Vagina (tissue), 2 donors: Measurements from ENCODE around the gene ZNF282.

Experiments used
- POLR2A ChIP-seq, 2 donors: fragments of 450-650 bp; IDR thresholded peaks; one replicate each; pipeline ENCODE4 v1.6.1; 2017; ENCODE audit warnings: antibody characterized with exemption in 2 of 2, mild to moderate bottlenecking in 2 of 2, moderate library complexity in 2 of 2
- POLR2AphosphoS5 ChIP-seq, 2 donors: sonication (generic); formaldehyde crosslinking; IDR thresholded peaks; one replicate each; pipeline ENCODE4 v1.9.0; 2017; ENCODE audit warnings: antibody characterized with exemption in 2 of 2, mild to moderate bottlenecking in 2 of 2, low read depth in 1 of 2; ENCODE audit not compliant: insufficient read depth in 1 of 2
- TF ChIP-seq, protein P1 (sequence below), 3 experiments: fragments of 450-650 bp in 2 of 3; fragments of 200-600 bp in 1 of 3; sonication (generic) in 1 of 3; IDR thresholded peaks; one replicate each; pipeline ENCODE4 v1.5.1; 2017 to 2019; ENCODE audit warnings: antibody characterized with exemption in 3 of 3, mild to moderate bottlenecking in 2 of 3, moderate library complexity in 2 of 3

GRCh38 chr7:149228831-149229471 is 33.6 kb downstream of the ZNF282 start:
- TF ChIP-seq, protein P1, sequence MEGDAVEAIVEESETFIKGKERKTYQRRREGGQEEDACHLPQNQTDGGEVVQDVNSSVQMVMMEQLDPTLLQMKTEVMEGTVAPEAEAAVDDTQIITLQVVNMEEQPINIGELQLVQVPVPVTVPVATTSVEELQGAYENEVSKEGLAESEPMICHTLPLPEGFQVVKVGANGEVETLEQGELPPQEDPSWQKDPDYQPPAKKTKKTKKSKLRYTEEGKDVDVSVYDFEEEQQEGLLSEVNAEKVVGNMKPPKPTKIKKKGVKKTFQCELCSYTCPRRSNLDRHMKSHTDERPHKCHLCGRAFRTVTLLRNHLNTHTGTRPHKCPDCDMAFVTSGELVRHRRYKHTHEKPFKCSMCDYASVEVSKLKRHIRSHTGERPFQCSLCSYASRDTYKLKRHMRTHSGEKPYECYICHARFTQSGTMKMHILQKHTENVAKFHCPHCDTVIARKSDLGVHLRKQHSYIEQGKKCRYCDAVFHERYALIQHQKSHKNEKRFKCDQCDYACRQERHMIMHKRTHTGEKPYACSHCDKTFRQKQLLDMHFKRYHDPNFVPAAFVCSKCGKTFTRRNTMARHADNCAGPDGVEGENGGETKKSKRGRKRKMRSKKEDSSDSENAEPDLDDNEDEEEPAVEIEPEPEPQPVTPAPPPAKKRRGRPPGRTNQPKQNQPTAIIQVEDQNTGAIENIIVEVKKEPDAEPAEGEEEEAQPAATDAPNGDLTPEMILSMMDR (IDR thresholded peaks at IDR 0.05) = no peak
- TF ChIP-seq POLR2A (IDR thresholded peaks at IDR 0.05) = no peak
- TF ChIP-seq POLR2AphosphoS5 (IDR thresholded peaks at IDR 0.05; ENCODE audit: insufficient read depth in 1 of 2, low read depth in 1 of 2) = no peak
